HG02943 (cell line): ENCODE data around the gene BLOC1S5.
A peak's percentile ranks its signal among the peaks of the same experiment; 100 is the strongest.
"Not testable (repeated sequence)": the region's sequence is repeated elsewhere in the genome, so short reads cannot be mapped to it uniquely, and the experiment has no call there.

ENCODE experiments used
- ATAC-seq: cut with Tn5 transposase; IDR thresholded peaks from one replicate; pipeline ENCODE4 v1.9.1; 2021; ENCODE audit warnings: mild to moderate bottlenecking, low read depth, moderate library complexity; ENCODE audit not compliant: unreplicated experiment

Gene BLOC1S5

GRCh38 chr6:8054276-8054675 is 9.9 kb downstream of the BLOC1S5 start:
- no peak for ATAC-seq

GRCh38 chr6:8047541-8048292 is 16.5 kb downstream of the BLOC1S5 start:
- ATAC-seq, result no peak

GRCh38 chr6:8045769-8046168 is 18.4 kb downstream of the BLOC1S5 start:
- ATAC-seq, result not testable (repeated sequence)

GRCh38 chr6:8043221-8043620 is 21.0 kb downstream of the BLOC1S5 start:
- no peak for ATAC-seq

- ATAC-seq, result no peak
Measured at GRCh38 chr6:8041913-8042583, 22.1 kb downstream of the BLOC1S5 start.

- ATAC-seq, result not testable (repeated sequence)
Measured at GRCh38 chr6:8034107-8034506, 30.1 kb downstream of the BLOC1S5 start.

- ATAC-seq, result no peak
Measured at GRCh38 chr6:8030920-8031319, 33.3 kb downstream of the BLOC1S5 start.

GRCh38 chr6:8029243-8029870 is 34.8 kb downstream of the BLOC1S5 start:
- ATAC-seq, result no peak

- ATAC-seq, result no peak
Measured at GRCh38 chr6:8027965-8028651, 36.1 kb downstream of the BLOC1S5 start.

- ATAC-seq, result no peak
Measured at GRCh38 chr6:8026800-8027199, 37.4 kb downstream of the BLOC1S5 start.

- ATAC-seq, result no peak
Measured at GRCh38 chr6:8025191-8025590, 39.0 kb downstream of the BLOC1S5 start.

GRCh38 chr6:8023638-8024037 is 40.6 kb downstream of the BLOC1S5 start:
- ATAC-seq, result no peak

- no peak for ATAC-seq
Measured at GRCh38 chr6:8020083-8020482, 44.1 kb downstream of the BLOC1S5 start.

- ATAC-seq, result no peak
Measured at GRCh38 chr6:8017705-8018104, 46.5 kb downstream of the BLOC1S5 start.

- peak; percentile 86 for ATAC-seq
Measured at GRCh38 chr6:8017276-8017701, 46.9 kb downstream of the BLOC1S5 start.

- no peak for ATAC-seq
Measured at GRCh38 chr6:8014947-8015346, 49.2 kb downstream of the BLOC1S5 start.

- ATAC-seq, result no peak
Measured at GRCh38 chr6:8013763-8014162, 50.4 kb downstream of the BLOC1S5 start.

- no peak for ATAC-seq
Measured at GRCh38 chr6:8006208-8006607, 58.0 kb downstream of the BLOC1S5 start.

- no peak for ATAC-seq
Measured at GRCh38 chr6:8005136-8005535, 59.1 kb downstream of the BLOC1S5 start.

- no peak for ATAC-seq
Measured at GRCh38 chr6:8000636-8001035, 63.6 kb downstream of the BLOC1S5 start.

- no peak for ATAC-seq
Measured at GRCh38 chr6:8000188-8000596, 64.0 kb downstream of the BLOC1S5 start.
